HL-60 (cell line): ENCODE measurements around the gene IP6K1.

ENCODE experiments used
- DNase-seq, 2 experiments: peaks; one replicate each; pipeline ENCODE4 v3.0.0-alpha.2; 2010 to 2020; ENCODE audit warnings: low read depth in 1 of 2, low spot score in 1 of 2
- H3K27ac ChIP-seq: fragments of 250-450 bp; sonication (Bioruptor Pico); replicated peaks from 2 replicates; pipeline ENCODE4 v1.5.1; 2020; ENCODE audit warnings: mild to moderate bottlenecking, moderate library complexity
- H3K27me3 ChIP-seq: fragments of 250-450 bp; sonication (Bioruptor Pico); 2 replicates; pipeline ENCODE4 v1.5.1; 2021; ENCODE audit warnings: mild to moderate bottlenecking, moderate library complexity; ENCODE audit not compliant: insufficient read depth, poor library complexity, severe bottlenecking
- H3K4me3 ChIP-seq: replicated peaks from 2 replicates; pipeline ENCODE4 v1.5.1; 2011; ENCODE audit warnings: mild to moderate bottlenecking, control low read depth, low read length; ENCODE audit not compliant: insufficient read depth
- CTCF ChIP-seq: IDR thresholded peaks from one replicate; pipeline ENCODE4 v1.5.1; 2011; ENCODE audit warnings: low read length, control low read depth, inconsistent platforms; ENCODE audit not compliant: insufficient read depth
- GABPA ChIP-seq: IDR thresholded peaks from 2 replicates; pipeline ENCODE4 v1.6.1; 2012; ENCODE audit warnings: low read depth
- POLR2AphosphoS5 ChIP-seq: IDR thresholded peaks from 2 replicates; pipeline ENCODE4 v1.6.1; 2012; ENCODE audit warnings: low read depth
- REST ChIP-seq: IDR thresholded peaks from 2 replicates; pipeline ENCODE4 v1.6.1; 2012; ENCODE audit warnings: low read depth; ENCODE audit not compliant: insufficient replicate concordance
- SPI1 ChIP-seq: IDR thresholded peaks from 2 replicates; pipeline ENCODE4 v1.6.1; 2012; ENCODE audit warnings: low read depth, mild to moderate bottlenecking, borderline replicate concordance

The IP6K1 gene

GRCh38 chr3:49683162-49683561 lies 103.2 kb downstream of the IP6K1 start:
- Histone ChIP-seq H3K27me3 (no peaks in the 10 kb centered on the region), H3K4me3 (no peak overlapping the region), H3K27ac (no peak overlapping the region)
- no peak for TF ChIP-seq GABPA
- no peak for TF ChIP-seq CTCF
- no peak for TF ChIP-seq POLR2AphosphoS5
- no peak for TF ChIP-seq SPI1
- no peak for TF ChIP-seq REST
- DNase-seq: no peak

GRCh38 chr3:49681543-49681942 lies 104.8 kb downstream of the IP6K1 start:
- DNase-seq: no peak
- Histone ChIP-seq H3K27ac (no peak overlapping the region), H3K27me3 (no peaks in the 10 kb centered on the region), H3K4me3 (no peak overlapping the region)
- TF ChIP-seq GABPA (no peak), SPI1 (no peak), CTCF (no peak), REST (no peak), POLR2AphosphoS5 (no peak)

GRCh38 chr3:49681232-49681522 lies 105.2 kb downstream of the IP6K1 start:
- no peak for TF ChIP-seq REST
- TF ChIP-seq SPI1: no peak
- no peak for TF ChIP-seq POLR2AphosphoS5
- no peak for TF ChIP-seq CTCF
- TF ChIP-seq GABPA: no peak
- Histone ChIP-seq H3K27me3 (no peaks in the 10 kb centered on the region), H3K4me3 (no peak overlapping the region), H3K27ac (no peak overlapping the region)
- no peak for DNase-seq
